Panc1 (cell line): ENCODE measurements around the gene PPARG. TPM values are rescaled to one million over a fixed set of nuclear protein-coding genes. Genes with fewer than 3 reads are reported as not detected.

Experiments
- ATAC-seq: fragments of 200-7000 bp; cut with Tn5 transposase; 2 replicates; pipeline ENCODE4 v1.9.1; 2020; ENCODE audit warnings: mild to moderate bottlenecking, moderate library complexity
- BruUV-seq: library from RNA; stranded (reverse); fragments of 400-500 nt; replicated peaks from 2 replicates; lab custom pipeline; 2021; lab: Mats Ljungman, UMichigan
- CTCF ChIA-PET: fragments of 300-600 bp; sonication (Branson Sonifier 250); formaldehyde crosslinking; loops from one replicate; lab custom pipeline; 2022; ENCODE audit warnings: antibody characterized with exemption; lab: Charles Lee
- POLR2A ChIA-PET: fragments of 300-600 bp; sonication (Branson Sonifier 250); formaldehyde crosslinking; loops from one replicate; lab custom pipeline; 2022; ENCODE audit warnings: antibody characterized with exemption; lab: Charles Lee
- DNase-seq: peaks from one replicate; pipeline ENCODE4 v3.0.0-alpha.2; 2010; ENCODE audit warnings: low read depth, low spot score
- H3K27ac ChIP-seq: 2 replicates; pipeline ENCODE4 v1.5.1; 2011; ENCODE audit warnings: mild to moderate bottlenecking, low read length, inconsistent platforms
- H3K27me3 ChIP-seq: fragments of 200-500 bp; sonication (Bioruptor generic); 2 replicates; pipeline ENCODE4 v1.6.0; 2014; ENCODE audit warnings: low read length, inconsistent platforms; ENCODE audit not compliant: control insufficient read depth, insufficient read depth
- H3K36me3 ChIP-seq: fragments of 200-500 bp; sonication (Bioruptor generic); 2 replicates; pipeline ENCODE4 v1.5.1; 2014; ENCODE audit warnings: inconsistent platforms, mild to moderate bottlenecking, low read length, moderate library complexity; ENCODE audit not compliant: control insufficient read depth, insufficient read depth
- H3K4me1 ChIP-seq: 2 replicates; pipeline ENCODE4 v1.5.1; 2011; ENCODE audit warnings: inconsistent platforms, mild to moderate bottlenecking, low read length, moderate library complexity; ENCODE audit not compliant: control insufficient read depth, insufficient read depth
- H3K4me3 ChIP-seq, 2 experiments: 2 replicates each; pipeline ENCODE4 v1.5.1; 2011 to 2012; ENCODE audit warnings: low read depth in 2 of 2, low read length in 2 of 2, mild to moderate bottlenecking in 2 of 2, inconsistent platforms in 1 of 2, moderate library complexity in 1 of 2
- H3K9me3 ChIP-seq: fragments of 200-500 bp; sonication (Bioruptor generic); 2 replicates; pipeline ENCODE4 v1.5.1; 2014; ENCODE audit warnings: low read depth, mild to moderate bottlenecking, inconsistent platforms, low read length, moderate library complexity; ENCODE audit not compliant: control insufficient read depth, insufficient read depth
- CTCF ChIP-seq: fragments of 450-650 bp; IDR thresholded peaks from 2 replicates; pipeline ENCODE4 v1.5.1; 2017; ENCODE audit warnings: mild to moderate bottlenecking
- POLR2AphosphoS5 ChIP-seq: IDR thresholded peaks from 2 replicates; pipeline ENCODE4 v1.6.1; 2012; ENCODE audit warnings: mild to moderate bottlenecking, low read depth, low read length, moderate library complexity
- REST ChIP-seq, 2 experiments: IDR thresholded peaks; 2 replicates each; pipeline ENCODE4 v1.6.1; 2011 to 2012; ENCODE audit warnings: low read depth in 2 of 2, control low read depth in 1 of 2, low read length in 1 of 2, mild to moderate bottlenecking in 1 of 2, moderate library complexity in 1 of 2; ENCODE audit not compliant: insufficient read depth in 1 of 2
- SIN3A ChIP-seq: IDR thresholded peaks from 2 replicates; pipeline ENCODE4 v1.6.1; 2012; ENCODE audit warnings: low read depth, mild to moderate bottlenecking, low read length, moderate library complexity, borderline replicate concordance; ENCODE audit not compliant: insufficient read depth
- TCF7L2 ChIP-seq: IDR thresholded peaks from 2 replicates; pipeline ENCODE4 v1.6.1; 2011; ENCODE audit warnings: mild to moderate bottlenecking, low read depth, low read length, inconsistent platforms
- in situ Hi-C: cut with HindIII; loops from 2 replicates; pipeline ENCODE4 v1.10.0; 2016; ENCODE audit warnings: low sequenced_read_pairs, low pct_unique_long_range_greater_than_20kb
- intact Hi-C: fragments of 100-400 bp; cut with micrococcal nuclease; formaldehyde crosslinking; loops from one replicate; pipeline ENCODE4 v1.10.0; 2022; ENCODE audit not compliant: unreplicated experiment
- total RNA-seq: library from RNA; stranded (reverse); gene quantifications from one replicate; pipeline ENCODE4 v1.2.1, GENCODE V29; 2021; ENCODE audit not compliant: unreplicated experiment

Gene PPARG
- total RNA-seq, 1 experiment from 2014 or later: 88.1 TPM

- no peaks in the 10 kb centered on the region for H3K9me3 ChIP-seq
- no peak overlapping the region for H3K4me3 ChIP-seq
- no peak for TF ChIP-seq TCF7L2
- no peak for TF ChIP-seq REST (IDR thresholded peaks at IDR 0.05; ENCODE audit: insufficient read depth in 1 of 2, low read depth in 2 of 2, low read length in 1 of 2)
- no peak for TF ChIP-seq POLR2AphosphoS5
- no peak for TF ChIP-seq CTCF
- TF ChIP-seq SIN3A: no peak
- no peaks in the 10 kb centered on the region for H3K27me3 ChIP-seq
- in situ Hi-C loops: no loop called here
- no peaks in the 10 kb centered on the region for H3K4me1 ChIP-seq
- intact Hi-C loops: no loop called here
- ATAC-seq (no peak), DNase-seq (no peak)
- BruUV-seq: no TSS peak
- POLR2A ChIA-PET: no interaction called here
- CTCF ChIA-PET: no interaction called here
- no peak overlapping the region for H3K27ac ChIP-seq
- no peaks in the 10 kb centered on the region for H3K36me3 ChIP-seq
These were observed 23.4 kb upstream of the PPARG start for GRCh38 chr3:12265508-12265907.

- no peak for DNase-seq
- Histone ChIP-seq H3K36me3 (no peaks in the 10 kb centered on the region), H3K4me3 (no peak overlapping the region), H3K27me3 (no peaks in the 10 kb centered on the region), H3K4me1 (no peaks in the 10 kb centered on the region), H3K9me3 (no peaks in the 10 kb centered on the region), H3K27ac (no peak overlapping the region)
- POLR2A ChIA-PET: no interaction called here
- intact Hi-C loops (no loop called here), in situ Hi-C loops (no loop called here)
- CTCF ChIA-PET: interaction anchor here (0.7 kb wide), 1 partner anchor 253 kb away, joined by 5 read pairs; no protein-coding TSS in a partner anchor
- no TSS peak for BruUV-seq
- TF ChIP-seq CTCF: no peak
- TF ChIP-seq POLR2AphosphoS5: no peak
- TF ChIP-seq SIN3A: no peak
- TF ChIP-seq REST (IDR thresholded peaks at IDR 0.05; ENCODE audit: insufficient read depth in 1 of 2, low read depth in 2 of 2, low read length in 1 of 2): no peak
- ATAC-seq: no peak
These were observed 22.8 kb upstream of the PPARG start for GRCh38 chr3:12266038-12266437.
